Stimulated activated naive B cell treated with anti-CD40 and anti-IgM and Interleukin-4, amounts not matched to agents 10 μg/mL and 1 μg/mL and 100 μg/mL, for 72 hours (primary cell): ENCODE results near the gene SLC15A2.
"Not testable (repeated sequence)": the region's sequence is repeated elsewhere in the genome, so short reads cannot be mapped to it uniquely, and the experiment has no call there.

Experiments used
- ATAC-seq, 2 donors: fragments of 150-1000 bp; cut with Tn5 transposase; replicated peaks; 2 replicates each; pipeline ENCODE4 v1.10.0; 2021; ENCODE audit warnings: moderate library complexity in 1 of 2
- DNase-seq: peaks from one replicate; pipeline ENCODE4 v3.0.0; 2021
- H3K27ac Mint-ChIP-seq: one replicate; pipeline ENCODE4 v1.8.0; 2022; ENCODE audit warnings: mild to moderate bottlenecking, mixed read lengths
- H3K27me3 Mint-ChIP-seq, 2 donors: one replicate each; pipeline ENCODE4 v1.8.0; 2022; ENCODE audit warnings: mixed read lengths in 2 of 2
- H3K36me3 Mint-ChIP-seq, 2 donors: one replicate each; pipeline ENCODE4 v1.8.0; 2022; ENCODE audit warnings: mixed read lengths in 2 of 2, mild to moderate bottlenecking in 1 of 2
- H3K4me1 Mint-ChIP-seq, 2 donors: one replicate each; pipeline ENCODE4 v1.8.0; 2022; ENCODE audit warnings: mixed read lengths in 2 of 2, mild to moderate bottlenecking in 1 of 2
- H3K4me3 Mint-ChIP-seq, 2 donors: one replicate each; pipeline ENCODE4 v1.8.0; 2022; ENCODE audit warnings: mild to moderate bottlenecking in 2 of 2, mixed read lengths in 2 of 2, moderate library complexity in 1 of 2
- H3K9me3 Mint-ChIP-seq, 2 donors: one replicate each; pipeline ENCODE4 v1.8.0; 2022; ENCODE audit warnings: mixed read lengths in 2 of 2, mild to moderate bottlenecking in 1 of 2

SLC15A2 gene

DNA sequence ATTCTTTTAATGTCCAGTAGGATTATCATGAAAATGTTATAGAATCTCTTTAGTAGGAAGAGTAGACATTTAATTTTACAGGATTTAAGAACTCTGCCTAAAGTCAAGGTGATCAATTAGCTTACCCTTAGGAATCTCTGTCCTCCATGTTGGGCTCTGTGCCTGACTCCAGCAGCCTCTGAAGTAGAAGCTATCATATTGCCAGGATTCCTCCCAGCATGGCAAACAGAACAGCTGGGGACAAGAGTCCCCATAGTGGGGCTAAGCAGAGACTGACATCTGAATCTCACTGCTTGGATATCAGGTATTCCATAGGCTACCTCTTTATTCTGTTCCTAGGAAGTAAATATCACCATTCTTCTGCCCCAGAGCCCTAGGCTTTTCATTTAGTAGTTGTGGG, 1.5 kb downstream of the SLC15A2 start:
- ATAC-seq (no peak), DNase-seq (no peak)
- Mint-ChIP-seq H3K9me3 (no peaks in the 10 kb centered on the region), H3K27me3 (no peaks in the 10 kb centered on the region), H3K27ac (no peak overlapping the region), H3K4me1 (no peaks in the 10 kb centered on the region), H3K4me3 (no peak overlapping the region), H3K36me3 (peaks cover 30 to 39% of the 10 kb centered on the region in 2 donors)

DNA sequence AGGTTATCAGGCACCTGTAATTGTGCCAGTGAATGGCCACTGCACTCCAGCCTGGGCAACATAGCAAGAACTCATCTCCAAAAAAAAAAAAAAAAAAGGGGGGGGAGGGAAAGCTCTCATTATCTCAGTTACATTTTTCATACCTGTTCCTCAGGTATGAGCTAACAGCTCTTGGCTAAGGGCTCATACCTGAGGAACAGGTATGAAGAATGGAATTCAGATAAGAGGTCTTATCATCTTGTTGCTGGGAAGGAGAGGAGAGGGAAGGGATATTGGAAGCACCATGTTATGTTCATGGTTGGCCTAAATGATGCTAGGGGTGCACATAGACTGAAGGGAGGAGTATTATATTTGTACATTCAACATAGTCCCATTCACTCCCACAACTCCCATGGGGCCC, 2.6 kb downstream of the SLC15A2 start:
- no peak for DNase-seq
- Mint-ChIP-seq H3K4me1 (no peaks in the 10 kb centered on the region), H3K36me3 (peaks cover 38 to 46% of the 10 kb centered on the region in 2 donors), H3K27me3 (no peaks in the 10 kb centered on the region), H3K4me3 (no peak overlapping the region), H3K27ac (no peak overlapping the region), H3K9me3 (peaks cover 0 to 2% of the 10 kb centered on the region in 2 donors)
- ATAC-seq: no peak

DNA sequence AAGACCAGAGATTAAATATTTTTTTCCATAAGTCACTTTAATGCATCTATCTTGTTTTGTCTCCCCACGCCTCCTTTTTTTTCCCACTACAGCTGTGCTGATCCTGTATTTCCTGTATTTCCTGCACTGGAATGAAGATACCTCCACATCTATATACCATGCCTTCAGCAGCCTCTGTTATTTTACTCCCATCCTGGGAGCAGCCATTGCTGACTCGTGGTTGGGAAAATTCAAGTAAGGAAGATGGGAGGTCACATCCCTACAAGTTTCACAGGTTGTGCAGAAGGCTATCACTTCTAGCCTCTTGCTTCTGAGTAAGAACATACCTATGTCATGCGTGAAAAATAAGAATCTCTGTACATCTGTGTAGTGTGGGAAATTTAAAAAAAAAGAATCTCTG, 3.1 kb downstream of the SLC15A2 start:
- H3K4me1 Mint-ChIP-seq: no peaks in the 10 kb centered on the region
- peaks cover 39 to 49% of the 10 kb centered on the region in 2 donors for H3K36me3 Mint-ChIP-seq
- no peaks in the 10 kb centered on the region for H3K27me3 Mint-ChIP-seq
- DNase-seq (no peak), ATAC-seq (no peak)
- no peak overlapping the region for H3K4me3 Mint-ChIP-seq
- H3K9me3 Mint-ChIP-seq: peaks cover 0 to 2% of the 10 kb centered on the region in 2 donors
- no peak overlapping the region for H3K27ac Mint-ChIP-seq

DNA sequence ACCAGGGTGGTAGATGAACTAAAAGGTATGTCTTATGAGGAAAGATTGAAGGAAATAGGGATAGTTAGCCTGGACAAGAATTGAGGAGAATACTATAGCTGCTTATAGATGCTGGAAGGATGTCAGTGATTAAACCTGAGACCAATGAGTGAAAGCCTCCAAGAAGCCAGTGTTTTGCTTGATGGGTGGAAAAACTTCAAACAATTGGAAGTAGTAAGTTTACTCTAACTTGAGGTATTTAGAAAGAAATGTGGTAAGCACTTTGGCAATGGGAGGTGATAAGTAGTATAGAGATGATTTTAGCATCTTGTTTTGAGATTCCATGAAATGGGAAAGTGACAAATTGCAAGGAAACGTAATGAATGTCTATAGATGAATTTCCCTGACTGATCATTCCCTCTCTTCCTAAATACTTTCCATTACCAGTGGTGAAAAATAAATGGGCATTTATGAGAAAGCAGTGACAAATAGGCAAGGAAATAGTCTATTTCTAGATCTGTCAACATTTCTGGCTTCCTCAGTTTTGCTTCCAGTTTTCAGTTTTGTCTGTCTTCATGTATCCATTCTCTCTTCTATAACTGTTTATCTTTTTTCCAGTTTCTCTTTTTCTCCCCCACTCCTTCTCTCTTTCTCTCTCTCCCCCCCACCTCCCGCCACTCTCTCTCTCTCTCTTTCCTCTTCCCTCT, 19.2 kb downstream of the SLC15A2 start:
- Mint-ChIP-seq H3K27me3 (no peaks in the 10 kb centered on the region), H3K36me3 (peaks cover 55 to 71% of the 10 kb centered on the region in 2 donors), H3K9me3 (no peaks in the 10 kb centered on the region), H3K4me3 (no peak overlapping the region), H3K27ac (no peak overlapping the region), H3K4me1 (peaks cover 10 to 20% of the 10 kb centered on the region in 2 donors)
- DNase-seq (no peak), ATAC-seq (no peak)

DNA sequence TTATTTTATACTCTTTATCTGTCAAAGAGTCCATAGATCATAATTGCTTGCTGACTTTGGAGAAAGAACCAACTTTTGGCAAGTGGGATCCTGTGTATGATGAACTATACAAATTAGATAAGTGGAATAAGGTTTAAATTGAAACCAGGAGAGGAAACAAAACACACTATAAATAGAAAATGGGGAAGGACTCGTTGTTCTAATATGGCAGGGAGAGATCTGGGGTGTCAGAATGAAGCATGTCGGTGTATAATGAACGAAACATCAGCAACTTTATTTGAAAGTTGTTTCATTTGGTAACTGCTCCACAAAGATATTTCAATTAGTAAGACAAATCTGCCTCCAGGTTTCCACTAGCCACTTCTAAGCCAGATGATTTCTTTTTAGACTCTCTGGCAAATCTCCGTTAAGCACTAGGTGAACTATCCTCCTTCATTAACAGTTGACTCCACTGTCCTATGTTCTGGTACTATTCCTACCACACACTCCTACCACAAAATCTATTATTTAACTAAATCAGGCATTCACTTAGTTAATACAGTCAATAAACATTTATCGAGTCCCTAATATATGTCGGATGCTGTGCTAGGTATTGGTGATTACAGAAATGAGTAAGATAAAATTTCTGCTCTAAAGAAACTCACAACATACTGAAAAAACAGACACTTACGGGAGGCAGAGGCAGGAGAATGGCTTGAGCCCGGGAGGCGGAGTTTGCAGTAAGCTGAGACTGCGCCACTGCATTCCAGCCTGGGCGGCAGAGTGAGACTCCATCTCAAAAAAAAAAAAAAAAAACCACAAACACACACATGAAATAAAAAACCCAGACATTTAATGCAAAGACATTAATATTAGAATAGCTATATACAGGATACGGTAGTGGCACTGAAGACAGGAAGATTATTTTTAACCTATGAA, 20.1 kb downstream of the SLC15A2 start:
- Mint-ChIP-seq H3K27me3 (no peaks in the 10 kb centered on the region), H3K4me3 (no peak overlapping the region), H3K36me3 (peaks cover 56 to 73% of the 10 kb centered on the region in 2 donors), H3K4me1 (peaks cover 10 to 20% of the 10 kb centered on the region in 2 donors), H3K9me3 (no peaks in the 10 kb centered on the region), H3K27ac (no peak overlapping the region)
- no peak for DNase-seq
- no peak for ATAC-seq

DNA sequence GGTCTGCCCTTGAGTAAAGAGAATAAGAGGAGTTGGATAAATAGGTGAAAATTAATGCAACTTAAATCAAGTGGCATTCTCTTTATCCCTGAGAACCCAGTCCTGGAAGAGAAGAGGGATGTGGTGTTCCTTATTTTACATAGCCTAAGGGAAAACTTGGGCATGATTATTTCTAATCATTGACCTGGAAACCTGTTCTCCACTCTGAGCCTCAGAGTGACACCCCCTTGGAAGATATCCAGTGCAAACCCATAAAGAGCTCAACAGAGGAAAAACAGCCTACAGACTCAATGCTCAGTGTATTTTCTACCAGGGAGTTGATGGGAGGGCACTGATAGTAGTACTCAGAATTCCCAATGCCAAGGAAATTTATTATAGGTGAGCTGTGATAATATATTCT, 22.0 kb downstream of the SLC15A2 start:
- ATAC-seq (no peak), DNase-seq (no peak)
- Mint-ChIP-seq H3K4me1 (peaks cover 8 to 15% of the 10 kb centered on the region in 2 donors), H3K36me3 (peaks cover 45 to 70% of the 10 kb centered on the region in 2 donors), H3K4me3 (no peak overlapping the region), H3K27ac (no peak overlapping the region), H3K27me3 (no peaks in the 10 kb centered on the region), H3K9me3 (no peaks in the 10 kb centered on the region)

DNA sequence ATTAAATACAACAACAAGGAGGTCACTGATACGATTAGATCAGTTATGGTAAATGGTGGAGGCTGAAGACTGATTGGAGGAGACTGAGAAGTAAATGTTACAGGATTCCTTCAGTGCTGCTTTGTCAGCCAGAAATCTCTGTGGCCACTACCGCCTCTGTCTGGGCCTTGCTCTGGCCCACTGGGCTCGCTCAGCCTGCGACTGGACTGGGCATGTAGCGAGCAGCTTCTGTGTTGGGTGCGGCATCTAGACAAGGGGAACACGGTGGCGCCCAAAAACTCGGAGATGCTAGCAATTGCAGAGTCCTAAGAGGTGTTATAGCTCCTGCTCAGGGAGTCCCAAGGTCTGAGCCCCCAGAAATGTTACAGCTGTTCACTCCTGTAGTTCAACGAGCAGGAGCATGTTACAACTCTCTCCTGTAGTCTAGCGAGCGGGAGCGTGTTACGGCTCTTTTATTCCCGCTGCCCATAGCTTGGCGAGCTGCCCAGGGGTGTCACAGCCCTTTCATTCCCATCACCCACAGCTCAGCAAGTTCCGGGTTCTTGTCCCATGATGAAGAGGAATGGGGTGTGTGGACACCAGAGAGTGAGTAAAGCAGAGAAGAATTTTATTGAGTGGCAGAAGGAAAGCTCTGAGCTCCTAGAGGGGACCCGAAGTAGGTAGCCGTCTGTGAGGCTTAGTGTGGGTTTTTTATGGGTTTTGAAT, 24.7 kb downstream of the SLC15A2 start:
- Mint-ChIP-seq H3K4me3 (no peak overlapping the region), H3K27ac (no peak overlapping the region), H3K27me3 (no peaks in the 10 kb centered on the region), H3K9me3 (no peaks in the 10 kb centered on the region), H3K36me3 (peaks cover 42 to 71% of the 10 kb centered on the region in 2 donors), H3K4me1 (peaks cover 1 to 2% of the 10 kb centered on the region in 2 donors)
- DNase-seq (no peak), ATAC-seq (no peak)

DNA sequence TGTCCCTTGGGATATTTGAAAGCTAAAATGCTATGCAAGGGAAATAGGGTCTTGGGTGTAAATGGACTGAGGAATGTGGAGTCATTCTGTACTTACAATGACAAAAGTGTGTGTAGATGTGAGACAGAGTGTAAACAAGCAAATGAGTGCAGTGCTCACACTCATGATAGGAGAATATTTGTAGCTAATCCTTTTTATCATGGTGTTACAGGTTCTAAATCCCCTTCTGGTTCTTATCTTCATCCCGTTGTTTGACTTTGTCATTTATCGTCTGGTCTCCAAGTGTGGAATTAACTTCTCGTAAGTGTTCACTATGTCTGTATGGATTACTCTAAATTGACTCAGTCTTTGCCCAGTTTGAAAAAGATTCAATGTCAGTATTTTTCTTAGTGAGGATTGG, 30.5 kb downstream of the SLC15A2 start:
- peaks cover 44 to 76% of the 10 kb centered on the region in 2 donors for H3K36me3 Mint-ChIP-seq

DNA sequence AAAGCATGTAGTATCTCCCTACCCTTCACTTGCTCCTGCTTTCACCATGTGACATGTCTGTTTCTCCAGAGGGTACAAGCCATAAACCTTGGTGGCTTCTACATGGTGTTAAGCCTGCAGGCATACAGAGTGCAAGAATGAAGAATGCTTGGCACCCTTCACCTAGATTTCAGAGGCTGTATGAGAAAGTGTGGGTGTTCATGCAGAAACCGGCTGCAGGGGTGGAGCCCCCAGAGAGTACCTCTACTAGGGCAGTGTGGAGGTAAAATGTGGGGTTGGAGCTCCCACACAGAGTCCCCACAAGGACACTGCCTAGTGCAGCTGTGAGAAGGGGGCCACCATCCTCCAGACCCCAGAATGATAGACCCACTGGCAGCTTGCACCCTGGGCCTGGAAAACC, 32.2 kb downstream of the SLC15A2 start:
- H3K36me3 Mint-ChIP-seq: peaks cover 52 to 79% of the 10 kb centered on the region in 2 donors

More for the DNA sequence above, 30.5 kb downstream of the SLC15A2 start:
- no peaks in the 10 kb centered on the region for H3K27me3 Mint-ChIP-seq
- DNase-seq: no peak
- peaks cover 3 to 10% of the 10 kb centered on the region in 2 donors for H3K4me1 Mint-ChIP-seq
- H3K27ac Mint-ChIP-seq: no peak overlapping the region
- peaks cover 3 to 4% of the 10 kb centered on the region in 2 donors for H3K9me3 Mint-ChIP-seq
- no peak for ATAC-seq
- no peak overlapping the region for H3K4me3 Mint-ChIP-seq

DNA sequence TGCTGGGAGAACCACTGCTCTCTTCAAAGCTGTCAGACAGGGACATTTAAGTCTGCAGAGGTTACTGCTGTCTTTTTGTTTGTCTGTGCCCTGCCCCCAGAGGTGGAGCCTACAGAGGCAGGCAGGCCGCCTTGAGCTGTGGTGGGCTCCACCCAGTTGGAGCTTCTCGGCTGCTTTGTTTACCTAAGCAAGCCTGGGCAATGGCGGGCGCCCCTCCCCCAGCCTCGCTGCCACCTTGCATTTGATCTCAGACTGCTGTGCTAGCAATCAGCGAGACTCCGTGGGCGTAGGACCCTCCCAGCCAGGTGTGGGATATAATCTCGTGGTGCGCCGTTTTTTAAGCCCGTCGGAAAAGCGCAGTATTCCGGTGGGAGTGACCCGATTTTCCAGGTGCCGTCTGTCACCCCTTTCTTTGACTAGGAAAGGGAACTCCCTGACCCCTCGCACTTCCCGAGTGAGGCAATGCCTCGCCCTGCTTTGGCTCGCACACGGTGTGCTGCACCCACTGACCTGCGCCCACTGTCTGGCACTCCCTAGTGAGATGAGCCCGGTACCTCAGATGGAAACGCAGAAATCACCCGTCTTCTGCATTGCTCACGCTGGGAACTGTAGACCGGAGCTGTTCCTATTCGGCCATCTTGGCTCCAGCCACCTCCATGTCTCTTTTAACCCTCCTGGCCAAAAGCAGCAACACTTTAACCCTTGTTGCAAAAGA, 44.1 kb downstream of the SLC15A2 start:
- H3K36me3 Mint-ChIP-seq: peaks cover 26 to 40% of the 10 kb centered on the region in 2 donors

More for the DNA sequence above, 32.2 kb downstream of the SLC15A2 start:
- DNase-seq: no peak
- H3K4me1 Mint-ChIP-seq: peaks cover 3 to 10% of the 10 kb centered on the region in 2 donors
- peaks cover 3 to 4% of the 10 kb centered on the region in 2 donors for H3K9me3 Mint-ChIP-seq
- H3K27me3 Mint-ChIP-seq: no peaks in the 10 kb centered on the region
- H3K27ac Mint-ChIP-seq: peak overlapping the region; percentile 56
- ATAC-seq: peak; percentile 52 to 57
- H3K4me3 Mint-ChIP-seq: no peak overlapping the region

DNA sequence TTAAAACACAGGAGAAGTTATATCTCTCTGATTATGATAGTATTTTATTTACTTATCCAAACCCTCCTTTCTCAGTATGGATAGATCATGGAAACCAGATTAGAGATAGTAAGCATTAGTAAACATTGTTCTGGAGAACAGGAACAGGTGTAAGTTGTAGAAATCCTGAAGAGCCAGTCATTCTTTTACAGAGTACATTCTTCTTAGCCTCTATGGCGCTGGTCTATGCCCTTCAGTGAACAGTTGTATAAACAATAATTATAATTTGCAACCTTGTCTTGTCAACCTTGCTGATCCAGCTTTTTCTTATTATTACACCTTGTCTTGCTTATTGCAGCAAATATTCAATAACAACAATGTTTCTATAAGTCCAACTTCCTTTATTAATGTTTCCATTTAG, 47.4 kb downstream of the SLC15A2 start:
- Mint-ChIP-seq H3K36me3 (peaks cover 22 to 34% of the 10 kb centered on the region in 2 donors), H3K9me3 (no peaks in the 10 kb centered on the region), H3K27me3 (no peaks in the 10 kb centered on the region), H3K4me3 (no peak overlapping the region), H3K27ac (no peak overlapping the region), H3K4me1 (no peaks in the 10 kb centered on the region)
- ATAC-seq (no peak), DNase-seq (no peak)

More for the DNA sequence above, 44.1 kb downstream of the SLC15A2 start:
- not testable (repeated sequence) for DNase-seq, ATAC-seq, H3K9me3 Mint-ChIP-seq, H3K27ac Mint-ChIP-seq, H3K27me3 Mint-ChIP-seq, H3K4me3 Mint-ChIP-seq, H3K4me1 Mint-ChIP-seq

DNA sequence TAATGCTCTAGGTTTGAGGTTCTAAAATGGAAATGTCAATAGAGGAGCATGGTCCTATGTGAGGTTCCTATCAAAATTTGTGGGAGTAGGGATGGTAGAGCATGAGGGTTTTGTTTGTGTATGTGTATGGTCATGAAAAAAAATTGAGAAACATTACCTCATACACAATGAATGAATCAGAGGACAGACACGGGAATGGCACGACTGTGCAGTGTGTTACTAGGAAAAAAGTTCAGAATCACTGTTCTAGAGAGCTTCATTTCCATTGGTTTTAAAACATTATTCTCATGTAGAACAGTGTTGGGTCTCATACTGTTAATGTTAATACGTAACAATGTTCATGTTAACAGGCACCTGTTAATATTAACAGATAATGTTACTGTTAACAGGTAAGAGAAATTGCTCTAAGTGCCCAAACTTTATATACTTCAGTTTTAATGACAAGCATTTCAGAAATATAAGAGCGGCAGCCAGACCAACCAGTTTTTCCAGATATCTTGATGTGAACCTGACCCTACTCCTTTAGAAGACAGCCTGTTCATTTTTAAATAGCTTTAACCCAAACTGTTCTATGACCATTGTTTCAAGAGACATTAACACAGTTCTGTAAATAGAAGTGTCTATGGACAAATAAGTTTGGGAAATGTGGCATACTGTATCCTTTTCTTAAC, 48.0 kb downstream of the SLC15A2 start:
- H3K36me3 Mint-ChIP-seq: peaks cover 22 to 34% of the 10 kb centered on the region in 2 donors
- no peaks in the 10 kb centered on the region for H3K27me3 Mint-ChIP-seq

DNA sequence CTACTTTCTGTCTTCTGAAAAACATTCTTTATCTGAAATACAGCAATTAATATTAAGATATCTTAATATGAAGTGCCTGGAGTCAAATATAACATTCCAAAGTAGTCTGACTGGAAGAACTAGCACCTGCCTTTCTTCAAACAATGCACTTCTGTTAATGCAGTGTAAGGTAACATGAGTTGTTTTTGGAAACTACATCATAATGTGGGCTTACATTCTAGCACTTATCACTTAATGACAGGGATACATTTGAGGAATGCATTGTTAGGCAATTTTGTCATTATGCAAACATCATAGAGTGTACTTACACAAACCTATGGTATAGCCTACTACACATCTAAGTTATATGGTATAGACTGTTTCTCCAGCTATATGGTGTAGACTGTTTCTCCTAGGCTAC, 49.2 kb downstream of the SLC15A2 start:
- Mint-ChIP-seq H3K27me3 (no peaks in the 10 kb centered on the region), H3K9me3 (no peaks in the 10 kb centered on the region)
- DNase-seq: no peak

More for the DNA sequence above, 48.0 kb downstream of the SLC15A2 start:
- no peak overlapping the region for H3K27ac Mint-ChIP-seq
- H3K9me3 Mint-ChIP-seq: no peaks in the 10 kb centered on the region
- ATAC-seq: no peak
- DNase-seq: no peak
- no peak overlapping the region for H3K4me3 Mint-ChIP-seq
- no peaks in the 10 kb centered on the region for H3K4me1 Mint-ChIP-seq

More for the DNA sequence above, 49.2 kb downstream of the SLC15A2 start:
- Mint-ChIP-seq H3K4me3 (no peak overlapping the region), H3K36me3 (peaks cover 21 to 32% of the 10 kb centered on the region in 2 donors), H3K4me1 (no peaks in the 10 kb centered on the region), H3K27ac (no peak overlapping the region)
- ATAC-seq: no peak
